22Rv1 (cell line): ENCODE results near the gene LRTM1.

Experiments
- ZFX ChIP-seq: fragments of 450-650 bp; IDR thresholded peaks from 2 replicates; pipeline ENCODE4 v1.6.1; 2017; ENCODE audit warnings: antibody characterized with exemption, borderline replicate concordance
- TF ChIP-seq, protein P1 (sequence below): fragments of 450-650 bp; IDR thresholded peaks from 2 replicates; pipeline ENCODE4 v1.5.1; 2017; ENCODE audit warnings: mild to moderate bottlenecking

DNA sequence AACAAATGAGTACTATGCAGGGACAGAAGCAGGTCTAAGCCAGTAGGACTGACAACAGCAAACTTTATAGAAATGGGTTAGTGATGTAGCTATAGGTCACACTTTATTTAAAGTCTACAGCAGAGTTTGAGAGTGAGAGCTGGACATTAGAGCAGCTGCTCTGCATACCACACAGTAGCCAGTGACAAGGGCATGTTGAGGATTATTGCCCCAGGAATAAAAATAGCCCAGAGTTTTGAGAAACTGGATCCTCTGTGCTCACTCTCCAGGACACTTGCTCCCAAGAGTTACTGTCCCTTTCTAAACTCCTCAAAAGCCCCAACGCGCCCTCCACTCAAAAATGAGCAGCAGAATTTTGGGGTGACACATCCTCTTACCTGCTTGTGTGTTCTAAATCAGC, 21.1 kb downstream of the LRTM1 start:
- TF ChIP-seq, protein P1, sequence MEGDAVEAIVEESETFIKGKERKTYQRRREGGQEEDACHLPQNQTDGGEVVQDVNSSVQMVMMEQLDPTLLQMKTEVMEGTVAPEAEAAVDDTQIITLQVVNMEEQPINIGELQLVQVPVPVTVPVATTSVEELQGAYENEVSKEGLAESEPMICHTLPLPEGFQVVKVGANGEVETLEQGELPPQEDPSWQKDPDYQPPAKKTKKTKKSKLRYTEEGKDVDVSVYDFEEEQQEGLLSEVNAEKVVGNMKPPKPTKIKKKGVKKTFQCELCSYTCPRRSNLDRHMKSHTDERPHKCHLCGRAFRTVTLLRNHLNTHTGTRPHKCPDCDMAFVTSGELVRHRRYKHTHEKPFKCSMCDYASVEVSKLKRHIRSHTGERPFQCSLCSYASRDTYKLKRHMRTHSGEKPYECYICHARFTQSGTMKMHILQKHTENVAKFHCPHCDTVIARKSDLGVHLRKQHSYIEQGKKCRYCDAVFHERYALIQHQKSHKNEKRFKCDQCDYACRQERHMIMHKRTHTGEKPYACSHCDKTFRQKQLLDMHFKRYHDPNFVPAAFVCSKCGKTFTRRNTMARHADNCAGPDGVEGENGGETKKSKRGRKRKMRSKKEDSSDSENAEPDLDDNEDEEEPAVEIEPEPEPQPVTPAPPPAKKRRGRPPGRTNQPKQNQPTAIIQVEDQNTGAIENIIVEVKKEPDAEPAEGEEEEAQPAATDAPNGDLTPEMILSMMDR: no peak
- TF ChIP-seq ZFX: no peak
